GM12891 (cell line): ENCODE measurements around the gene MRS2.
A peak's percentile ranks its signal among the peaks of the same experiment; 100 is the strongest.
"Not testable (repeated sequence)": the region's sequence is repeated elsewhere in the genome, so short reads cannot be mapped to it uniquely, and the experiment has no call there.

Source experiments
- DNase-seq: peaks from one replicate; pipeline ENCODE4 v3.0.0; 2011; ENCODE audit warnings: low spot score; ENCODE audit not compliant: insufficient read length
- FAIRE-seq: peaks from 2 replicates; lab custom pipeline; 2011; peaks lifted over from hg19 to GRCh38; lab: Jason Lieb, UNC
- PAX5 ChIP-seq: IDR thresholded peaks from 2 replicates; pipeline ENCODE4 v1.6.1; 2011; ENCODE audit warnings: low read length, moderate library complexity, mild to moderate bottlenecking; ENCODE audit not compliant: insufficient read depth, severe bottlenecking
- POLR2A ChIP-seq: IDR thresholded peaks from 2 replicates; pipeline ENCODE4 v1.6.1; 2011; ENCODE audit warnings: low read depth, low read length, control low read depth
- POLR2AphosphoS5 ChIP-seq: IDR thresholded peaks from 2 replicates; pipeline ENCODE4 v1.6.1; 2011; ENCODE audit warnings: low read depth, low read length, control low read depth
- POU2F2 ChIP-seq: IDR thresholded peaks from 2 replicates; pipeline ENCODE4 v1.6.1; 2011; ENCODE audit warnings: low read depth, mild to moderate bottlenecking, control low read depth, low read length, moderate library complexity
- SPI1 ChIP-seq: IDR thresholded peaks from 2 replicates; pipeline ENCODE4 v1.6.1; 2011; ENCODE audit warnings: low read depth, low read length, control low read depth
- TAF1 ChIP-seq: IDR thresholded peaks from 2 replicates; pipeline ENCODE4 v1.6.1; 2011; ENCODE audit warnings: low read depth, low read length, control low read depth

MRS2 gene

DNA sequence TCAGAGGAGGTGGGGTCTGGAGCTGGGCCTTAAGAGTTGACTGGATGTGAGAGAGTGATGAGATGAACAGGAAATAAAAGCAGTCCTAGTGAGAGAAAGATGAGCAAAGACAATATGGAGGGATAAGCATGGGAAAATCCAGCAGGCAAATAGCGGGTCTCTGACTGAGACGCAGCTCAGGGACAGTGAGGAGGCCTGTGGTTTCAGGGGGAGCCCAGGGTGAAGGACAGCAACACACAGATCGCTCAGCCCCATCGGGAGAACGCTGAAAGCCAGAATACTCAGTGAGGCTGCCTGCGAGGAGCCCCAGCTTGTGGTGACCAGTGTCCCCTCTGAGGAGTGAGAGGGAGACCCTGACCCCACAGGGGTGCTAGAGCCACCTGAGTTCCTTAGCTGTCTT lies 28.1 kb upstream of the MRS2 start:
- FAIRE-seq (no peak), DNase-seq (no peak)
- no peak for TF ChIP-seq PAX5
- TF ChIP-seq POLR2A: no peak
- TF ChIP-seq POU2F2: no peak
- TF ChIP-seq TAF1: no peak
- TF ChIP-seq SPI1: no peak
- no peak for TF ChIP-seq POLR2AphosphoS5

DNA sequence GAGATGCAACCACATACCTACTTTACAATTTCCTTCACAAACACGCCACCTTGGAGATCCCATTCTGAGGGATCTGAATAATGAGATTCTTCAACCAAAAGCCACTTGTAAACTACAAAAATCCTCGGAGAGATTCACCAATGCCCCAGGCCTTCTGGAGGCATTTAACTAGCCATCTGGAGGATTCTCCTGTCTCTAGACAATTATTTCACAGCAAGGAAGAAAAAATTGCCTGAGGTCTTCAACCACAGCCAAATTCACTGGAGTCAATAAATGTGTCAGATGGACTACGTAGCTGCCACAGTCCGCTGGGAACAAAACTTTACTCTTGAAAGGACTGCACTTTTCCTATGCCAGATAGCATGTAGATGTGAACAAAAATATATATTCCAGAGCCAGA lies 25.9 kb upstream of the MRS2 start:
- DNase-seq (no peak), FAIRE-seq (no peak)
- TF ChIP-seq POU2F2 (no peak), TAF1 (no peak), SPI1 (no peak), POLR2AphosphoS5 (no peak), PAX5 (no peak), POLR2A (no peak)

DNA sequence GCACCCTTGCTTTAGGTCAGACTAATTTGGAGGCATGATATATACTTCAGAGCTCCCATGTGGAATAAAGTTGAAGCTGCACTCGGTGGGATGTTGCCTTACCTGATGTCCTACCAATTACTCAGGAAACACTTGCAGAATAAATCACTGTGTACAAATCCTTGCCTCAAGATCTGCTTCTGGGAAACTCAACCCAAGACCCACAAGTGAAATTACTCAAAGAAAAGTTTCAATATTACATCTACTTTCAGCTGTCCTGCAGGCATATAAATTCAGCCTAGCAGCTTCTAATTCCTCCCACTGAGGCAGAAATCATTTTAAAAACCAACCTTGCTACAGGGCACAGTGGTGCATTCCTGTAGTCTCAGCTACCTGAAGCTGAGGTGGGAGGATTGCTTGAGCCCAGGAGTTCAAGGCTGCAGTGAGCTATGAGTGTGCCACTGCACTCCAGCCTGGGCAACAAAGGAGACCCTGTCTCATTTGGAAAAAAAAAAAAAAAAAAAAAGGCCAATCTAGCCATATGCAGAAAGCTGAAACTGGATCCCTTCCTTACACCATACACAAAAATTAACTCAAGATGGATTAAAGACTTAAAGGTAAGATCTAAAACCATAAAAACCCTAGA lies 24.2 kb upstream of the MRS2 start:
- DNase-seq (no peak), FAIRE-seq (no peak)
- TF ChIP-seq POU2F2 (no peak), POLR2AphosphoS5 (no peak), SPI1 (no peak), TAF1 (no peak), PAX5 (no peak), POLR2A (no peak)

- DNase-seq (no peak), FAIRE-seq (no peak)
- TF ChIP-seq POLR2A (no peak), PAX5 (no peak), SPI1 (no peak), POU2F2 (no peak), TAF1 (no peak), POLR2AphosphoS5 (no peak)
Observed at GRCh38 chr6:24381476-24382219, 21.1 kb upstream of the MRS2 start.

GRCh38 chr6:24382220-24382540 lies 20.6 kb upstream of the MRS2 start:
- no peak for TF ChIP-seq TAF1
- no peak for TF ChIP-seq PAX5
- no peak for TF ChIP-seq POLR2AphosphoS5
- TF ChIP-seq POLR2A: no peak
- TF ChIP-seq POU2F2: no peak
- no peak for TF ChIP-seq SPI1
- FAIRE-seq: no peak

GRCh38 chr6:24382891-24383494 lies 19.7 kb upstream of the MRS2 start:
- not testable (repeated sequence) for FAIRE-seq, DNase-seq

More at GRCh38 chr6:24382220-24382540, 20.6 kb upstream of the MRS2 start:
- no peak for DNase-seq

- FAIRE-seq, DNase-seq: not testable (repeated sequence)
Observed at GRCh38 chr6:24384369-24385130, 18.2 kb upstream of the MRS2 start.

DNA sequence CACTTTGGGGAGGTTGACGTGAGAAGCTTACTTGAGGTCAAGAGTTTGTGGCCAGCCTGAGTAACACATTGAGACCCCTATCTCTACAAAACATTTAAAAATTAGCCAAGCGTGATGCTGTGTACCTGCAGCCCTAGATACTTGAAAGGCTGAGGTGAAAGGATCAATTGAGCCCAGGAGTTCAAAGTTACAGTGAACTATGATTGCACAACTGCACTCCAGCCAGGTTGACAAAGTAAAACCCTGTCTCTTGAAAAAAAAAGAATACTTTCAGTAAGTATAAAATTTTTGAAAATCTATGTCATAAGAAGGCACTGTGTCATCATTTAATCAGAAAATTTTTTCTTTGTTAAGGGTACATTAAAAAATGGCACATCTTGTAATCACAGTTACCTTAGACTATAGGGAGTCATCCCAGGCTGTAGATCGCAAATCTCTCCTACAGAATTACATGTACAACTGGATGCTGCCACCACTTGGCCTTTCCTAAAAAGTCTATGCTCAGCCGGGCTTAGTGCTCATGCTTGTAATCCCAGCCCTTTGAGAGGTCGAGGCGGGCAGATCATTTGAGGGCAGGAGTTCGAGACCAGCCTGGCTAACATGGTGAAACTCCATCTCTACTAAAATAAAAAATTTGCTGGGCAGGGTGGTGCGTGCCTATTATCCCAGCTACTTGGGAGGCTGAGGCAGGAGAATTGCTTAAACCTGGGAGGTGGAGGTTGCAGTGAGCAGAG lies 17.0 kb upstream of the MRS2 start:
- no peak for TF ChIP-seq POU2F2
- TF ChIP-seq PAX5: peak; percentile 35
- no peak for FAIRE-seq
- no peak for DNase-seq

- TF ChIP-seq POLR2AphosphoS5 (no peak), PAX5 (no peak), POU2F2 (no peak)
- no peak for DNase-seq
- FAIRE-seq: no peak
Observed at GRCh38 chr6:24387818-24388217, 14.9 kb upstream of the MRS2 start.
